Left ventricle myocardium superior (tissue), 1 donor: ENCODE measurements around the gene PPFIA1. TPM values are rescaled to one million over a fixed set of nuclear protein-coding genes. Genes with fewer than 3 reads are reported as not detected.

ENCODE experiments used
- ATAC-seq: fragments of 200-7000 bp; cut with Tn5 transposase; one replicate; pipeline ENCODE4 v1.9.1; 2020; ENCODE audit warnings: mild to moderate bottlenecking, moderate library complexity
- DNase-seq: peaks from one replicate; pipeline ENCODE4 v3.0.0-alpha.2; 2020
- intact Hi-C: fragments of 100-400 bp; cut with micrococcal nuclease; formaldehyde crosslinking; loops from one replicate; pipeline ENCODE4 v1.11.0; 2022
- long read RNA-seq: library from polyadenylated mRNA; unstranded; transcript quantifications from one replicate; pipeline ENCODE4 v2.0.0, GENCODE V29; 2021
- total RNA-seq: library from RNA; stranded (reverse); fragmentation: NEBNext Ultra II Directional; extraction: Animal tissue kit (Norgen Biotek cat#: 25700); gene quantifications from one replicate; pipeline ENCODE4 v1.2.1, GENCODE V29; 2021
- donor health status: DM: no; HTN: yes; CAD: no; lungs with severe emphysema.

PPFIA1 gene
- 46.8 TPM for total RNA-seq
- long read RNA-seq, partial matches to known transcripts, result 30 of 58 reads
- long read RNA-seq, other reads (novel, unspliced or antisense), result 28 of 58 reads

DNA sequence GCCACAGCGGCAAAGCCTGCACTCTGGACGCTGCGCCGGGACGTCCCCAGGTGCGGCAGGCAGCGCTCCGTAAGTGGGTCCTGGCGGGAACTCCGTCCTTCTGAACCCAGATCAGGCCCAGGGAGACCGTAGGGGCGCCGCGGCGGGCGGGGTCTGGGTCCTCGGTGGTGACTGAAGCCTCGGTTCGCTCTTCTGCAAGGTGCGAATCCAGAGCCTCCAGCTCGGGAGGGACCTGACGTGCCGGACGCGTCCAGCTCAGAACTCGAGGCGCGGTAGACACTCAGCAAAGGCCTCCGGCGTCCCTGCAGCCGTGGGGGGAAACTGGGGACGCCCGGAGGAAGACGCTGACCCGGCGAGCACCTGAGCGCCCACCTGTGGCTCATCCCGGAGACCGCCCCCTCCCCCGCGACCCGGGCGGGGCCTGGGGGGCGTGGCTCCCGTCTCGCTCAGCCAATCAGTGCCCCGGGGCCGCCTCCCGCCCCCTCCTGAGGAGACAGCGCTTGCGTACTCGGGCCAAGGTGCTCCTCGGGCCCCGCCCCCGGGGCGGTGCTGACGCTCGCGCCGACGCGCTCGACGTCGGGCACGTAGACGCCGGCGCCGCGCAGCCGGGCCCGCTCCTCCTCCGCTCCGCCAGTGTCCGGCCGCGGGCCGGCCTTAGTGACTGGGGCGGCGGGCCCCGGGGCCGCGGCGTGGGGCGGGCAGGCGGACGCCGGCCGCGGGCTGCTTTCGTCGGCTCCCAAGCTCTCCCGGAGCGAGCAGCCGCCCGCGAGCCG lies at the start of gene PPFIA1:
PPFIA1 (plus strand) TSS at position 587 of the 773 bp plus-strand sequence. CDS start 1,483 bp downstream, outside the sequence.
- DNase-seq (peak; percentile 98), ATAC-seq (peak; percentile 99)
- intact Hi-C loops, result no loop called here

GRCh38 chr11:70220920-70221319 lies 49.6 kb upstream of the PPFIA1 start:
- intact Hi-C loops, result no loop called here
- ATAC-seq (no peak), DNase-seq (no peak)

DNA sequence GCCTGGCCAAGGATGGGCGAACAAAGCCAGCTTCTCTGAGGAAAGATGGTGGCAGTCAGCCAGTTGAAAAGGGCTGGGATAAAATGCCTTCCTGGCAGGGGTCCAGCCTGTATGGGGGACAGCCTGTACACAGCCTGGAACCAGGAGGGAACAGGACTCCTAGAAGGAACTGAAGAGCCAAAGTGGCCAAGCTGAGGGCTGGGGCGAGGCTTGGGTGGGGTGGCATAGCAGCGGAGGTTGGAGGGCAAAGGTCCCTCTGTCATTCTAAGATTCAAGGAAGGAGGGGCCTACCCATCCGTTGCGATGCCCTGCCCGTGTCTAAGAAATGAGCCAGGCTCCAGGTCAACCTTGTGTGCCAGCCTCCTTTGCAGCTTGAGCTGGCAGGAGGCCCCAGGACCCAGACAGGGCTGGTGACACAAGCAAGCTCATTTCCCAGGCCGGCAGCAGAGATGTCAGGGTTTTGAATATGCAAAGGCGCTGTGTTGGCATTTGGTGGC lies 44.8 kb upstream of the PPFIA1 start:
- intact Hi-C loops, result no loop called here
- DNase-seq (no peak), ATAC-seq (peak; percentile 29)

DNA sequence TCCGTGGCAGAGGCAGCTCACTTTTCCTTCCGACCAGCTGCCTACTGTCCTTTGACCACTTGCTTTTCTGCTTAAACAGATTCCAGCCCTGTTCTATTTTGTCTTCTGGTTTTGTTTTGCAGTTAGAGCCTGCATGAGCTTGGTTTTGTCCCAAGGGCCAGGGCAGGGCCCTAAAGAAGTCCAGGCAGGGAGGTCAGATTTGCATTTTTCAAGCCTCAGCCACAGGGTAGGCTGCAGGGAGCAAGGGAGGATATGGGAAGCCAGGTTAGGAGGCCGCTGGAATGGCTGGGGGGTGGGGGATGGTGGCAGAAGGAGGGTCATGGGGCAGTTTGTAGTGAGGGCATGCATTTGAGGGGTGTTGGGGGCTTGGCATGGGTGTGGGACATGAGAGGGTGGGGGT lies 44.3 kb upstream of the PPFIA1 start:
- ATAC-seq, result no peak
- intact Hi-C loops, result no loop called here
- no peak for DNase-seq

DNA sequence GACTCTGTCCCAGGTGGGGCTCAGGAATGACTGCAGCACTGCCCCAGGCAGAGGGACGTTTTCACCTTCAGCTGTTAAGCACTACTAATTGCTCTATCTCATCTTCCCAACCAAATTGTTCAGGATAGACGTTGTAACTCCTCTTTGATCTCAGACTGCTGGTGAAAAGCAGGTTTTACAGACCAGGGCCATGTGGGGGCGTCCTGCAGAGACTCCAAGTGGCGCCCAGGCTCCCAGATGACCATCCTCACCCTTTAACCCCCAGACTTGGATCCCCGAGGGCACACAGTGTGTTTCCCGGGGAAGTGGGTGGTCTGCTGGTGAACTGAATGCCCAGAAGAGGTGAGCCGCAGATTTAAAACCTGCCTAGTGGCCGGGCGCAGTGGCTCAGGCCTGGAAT lies 43.5 kb upstream of the PPFIA1 start:
- intact Hi-C loops, result no loop called here
- ATAC-seq (no peak), DNase-seq (no peak)

DNA sequence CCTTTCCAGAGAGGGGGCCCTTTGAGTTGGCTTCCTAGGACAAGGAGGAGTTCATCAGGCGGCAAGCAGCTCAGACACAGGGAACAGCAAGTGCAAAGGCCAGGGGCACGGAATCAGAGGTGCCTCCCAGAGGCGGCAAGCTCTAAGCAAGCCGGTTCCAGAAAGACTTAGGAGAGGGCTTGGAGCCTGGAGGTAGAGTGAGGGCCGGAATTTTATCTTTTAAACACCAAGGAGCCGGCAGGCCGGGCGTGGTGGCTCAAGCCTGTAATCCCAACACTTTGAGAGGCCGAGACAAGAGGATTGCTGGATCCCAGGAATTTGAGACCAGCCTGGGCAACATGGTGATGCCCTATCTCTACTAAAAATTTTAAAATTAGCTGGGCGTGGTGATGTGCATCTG lies 40.8 kb upstream of the PPFIA1 start:
- no peak for ATAC-seq
- intact Hi-C loops, result no loop called here

GRCh38 chr11:70230151-70230839 lies 40.2 kb upstream of the PPFIA1 start:
- ATAC-seq, result no peak
- intact Hi-C loops, result no loop called here
- DNase-seq, result no peak

More for the DNA sequence above, 40.8 kb upstream of the PPFIA1 start:
- DNase-seq, result no peak

GRCh38 chr11:70230840-70231710 lies 39.4 kb upstream of the PPFIA1 start:
- intact Hi-C loops, result no loop called here
- ATAC-seq (peak; percentile 88), DNase-seq (peak; percentile 42)

- ATAC-seq (no peak), DNase-seq (no peak)
- intact Hi-C loops, result no loop called here
Measured at GRCh38 chr11:70233034-70233433, 37.5 kb upstream of the PPFIA1 start.

DNA sequence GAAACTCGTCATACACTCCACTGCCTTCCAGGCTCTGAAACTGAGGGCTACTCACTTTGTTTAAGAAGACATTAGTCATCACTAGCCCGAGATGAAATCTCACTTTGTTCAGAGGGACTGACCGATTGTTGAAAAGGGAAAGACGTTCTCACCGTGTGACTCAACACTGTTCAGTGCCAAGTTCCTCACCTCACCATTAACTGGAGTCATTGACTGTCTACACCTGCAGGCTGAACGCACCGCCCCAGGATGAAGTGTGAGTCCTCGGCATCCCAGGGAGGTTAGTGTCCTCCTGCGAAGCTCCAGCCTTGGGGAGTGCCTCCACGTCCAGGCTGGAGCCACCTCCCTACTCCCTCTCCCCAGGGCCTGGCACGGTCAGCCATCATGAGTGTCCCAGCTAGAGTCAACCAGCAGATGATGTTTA lies 37.0 kb upstream of the PPFIA1 start:
- ATAC-seq, result no peak
- intact Hi-C loops, result no loop called here
- DNase-seq, result no peak

DNA sequence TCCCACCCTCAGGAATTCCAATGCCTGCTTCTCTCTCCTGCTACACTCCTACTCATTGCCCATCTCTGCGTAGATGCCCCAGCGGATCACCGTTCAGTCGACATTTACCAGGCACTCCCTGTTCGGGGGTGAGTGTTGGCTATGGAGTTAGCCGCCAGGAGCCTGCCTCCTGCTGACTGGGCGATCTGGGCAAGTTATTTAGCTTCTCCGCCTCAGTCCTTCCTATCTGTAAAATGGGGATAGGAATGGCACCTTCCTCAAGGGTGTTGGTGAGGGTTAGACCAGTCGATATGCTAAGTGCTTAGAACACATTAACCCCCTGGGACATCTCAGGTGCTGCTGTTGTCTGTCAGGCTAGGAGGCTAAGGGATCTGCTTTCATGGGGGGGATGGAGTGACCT lies 36.5 kb upstream of the PPFIA1 start:
- DNase-seq (no peak), ATAC-seq (no peak)
- intact Hi-C loops, result no loop called here

DNA sequence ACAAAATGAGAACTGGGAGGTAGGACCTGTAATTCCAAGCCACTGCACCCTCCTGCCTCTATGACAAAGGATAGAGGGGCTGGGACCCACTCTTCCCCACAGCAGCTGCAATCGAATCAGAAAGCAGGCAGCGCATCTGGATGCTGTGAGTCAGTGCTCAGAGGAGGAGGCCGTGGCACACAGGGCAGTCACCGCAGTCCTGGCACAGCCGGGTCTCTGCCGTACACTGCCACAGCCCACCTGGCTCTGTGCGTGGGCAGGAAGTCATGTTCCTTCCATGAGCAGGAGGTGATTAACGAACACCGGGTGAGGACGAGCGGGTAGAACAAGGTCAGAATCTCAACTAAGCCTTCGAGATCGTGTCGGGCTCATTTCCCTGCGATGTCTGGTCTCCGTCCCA lies 30.2 kb upstream of the PPFIA1 start:
- intact Hi-C loops, result no loop called here
- ATAC-seq, result no peak
- DNase-seq, result no peak

GRCh38 chr11:70241709-70242108 lies 28.8 kb upstream of the PPFIA1 start:
- ATAC-seq, result no peak
- DNase-seq, result no peak
- intact Hi-C loops, result no loop called here

GRCh38 chr11:70242885-70243284 lies 27.6 kb upstream of the PPFIA1 start:
- no peak for DNase-seq
- intact Hi-C loops, result no loop called here
- no peak for ATAC-seq

DNA sequence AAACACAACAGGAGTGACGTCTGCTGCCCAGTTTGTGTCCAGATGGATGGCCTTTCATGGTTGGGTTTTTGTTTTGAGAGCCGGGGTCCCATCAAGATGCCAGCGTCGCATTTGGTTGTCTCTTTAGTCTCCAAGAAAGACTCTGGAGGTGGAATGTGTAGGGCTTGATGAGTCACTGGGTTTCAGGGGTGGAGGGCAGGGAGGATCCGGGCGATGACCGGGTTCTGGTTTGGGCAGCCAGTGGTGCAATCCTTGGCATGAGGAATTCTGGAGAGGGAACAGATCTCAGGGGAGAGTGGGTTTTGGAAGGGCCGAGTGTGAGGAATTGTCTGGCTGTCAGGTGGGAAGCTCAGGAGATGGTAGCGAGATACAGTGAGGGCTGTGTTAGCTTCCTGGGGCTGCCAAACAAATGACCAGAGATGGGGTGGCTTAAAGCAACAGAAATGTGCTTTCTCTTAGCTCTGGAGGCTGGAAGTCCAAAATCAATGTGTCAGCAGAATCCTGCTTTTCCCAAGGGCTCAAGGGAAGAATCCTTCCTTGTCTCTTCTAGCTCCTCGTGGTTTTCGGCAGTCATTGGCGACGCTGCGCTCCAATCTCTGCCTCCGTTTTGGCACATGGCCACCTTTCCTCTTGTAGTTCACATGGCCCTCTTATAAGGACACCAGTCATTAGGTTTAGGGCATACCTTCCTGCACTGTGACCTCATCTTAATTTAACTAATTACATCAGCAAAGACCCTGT lies 26.4 kb upstream of the PPFIA1 start:
- DNase-seq, result no peak
- no peak for ATAC-seq

GRCh38 chr11:70244698-70245097 lies 25.8 kb upstream of the PPFIA1 start:
- no peak for DNase-seq
- intact Hi-C loops, result no loop called here
- no peak for ATAC-seq

More for the DNA sequence above, 26.4 kb upstream of the PPFIA1 start:
- intact Hi-C loops, result no loop called here

DNA sequence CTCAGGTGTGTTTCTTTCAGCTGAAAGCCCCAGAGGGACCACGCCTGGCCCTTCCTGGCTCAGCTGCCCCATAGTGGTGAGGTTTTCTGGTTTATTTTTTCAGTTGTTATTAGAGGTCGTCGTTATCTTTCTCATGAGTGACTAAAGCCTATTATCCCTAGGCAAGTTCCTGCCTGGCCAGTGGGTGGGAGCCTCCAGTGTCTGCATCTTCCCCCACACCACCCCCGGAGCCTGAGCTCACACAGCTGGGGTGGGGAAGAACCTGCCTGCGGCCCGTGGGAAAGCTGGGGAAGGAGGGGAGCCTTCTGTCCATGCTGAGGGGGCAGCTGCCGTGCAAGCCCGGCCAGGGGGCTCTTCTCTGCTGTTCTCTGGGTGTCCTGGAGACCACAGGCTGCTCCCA lies 24.3 kb upstream of the PPFIA1 start:
- ATAC-seq (no peak), DNase-seq (no peak)
- intact Hi-C loops, result no loop called here

- intact Hi-C loops, result no loop called here
- ATAC-seq (no peak), DNase-seq (no peak)
Measured at GRCh38 chr11:70247042-70247709, 23.3 kb upstream of the PPFIA1 start.
